H1 (cell line): ENCODE measurements around the gene KHSRP. TPM values are rescaled to one million over a fixed set of nuclear protein-coding genes. Genes with fewer than 3 reads are reported as not detected.

Source experiments
- CHD7 ChIP-seq: fragments of 300-600 bp; sonication (generic); IDR thresholded peaks from 2 replicates; pipeline ENCODE4 v1.7.1; 2012; ENCODE audit warnings: low read length, moderate library complexity, mild to moderate bottlenecking, inconsistent platforms; ENCODE audit not compliant: insufficient replicate concordance
- CREB1 ChIP-seq: IDR thresholded peaks from 2 replicates; pipeline ENCODE4 v1.6.1; 2012; ENCODE audit warnings: inconsistent platforms
- RBBP5 ChIP-seq: IDR thresholded peaks from 2 replicates; pipeline ENCODE4 v1.7.1; 2012; ENCODE audit warnings: low read depth, mild to moderate bottlenecking, inconsistent platforms, low read length, moderate library complexity, borderline replicate concordance
- RFX5 ChIP-seq: IDR thresholded peaks from 2 replicates; pipeline ENCODE4 v1.6.1; 2011; ENCODE audit warnings: low read depth, low read length, improper control_type of control experiment, borderline replicate concordance
- SP1 ChIP-seq: IDR thresholded peaks from 2 replicates; pipeline ENCODE4 v1.6.1; 2011; ENCODE audit warnings: low read depth, low read length
- TAF1 ChIP-seq: IDR thresholded peaks from 2 replicates; pipeline ENCODE4 v1.6.1; 2011; ENCODE audit warnings: mild to moderate bottlenecking, low read depth, low read length
- YY1 ChIP-seq: IDR thresholded peaks from 2 replicates; pipeline ENCODE4 v1.6.1; 2011; ENCODE audit warnings: low read depth, mild to moderate bottlenecking, low read length
- polyA plus RNA-seq, 7 experiments: library from polyadenylated mRNA; depleted of rRNA in 3 of 7; stranded (reverse) in 5 of 7; unstranded in 2 of 7; fragments of >200 nt in 5 of 7; fragments of 200-250 nt in 2 of 7; gene quantifications; 1 replicate in 5 of 7; 2 replicates in 1 of 7; 4 replicates in 1 of 7; pipeline versions ENCODE4 v1.2.1 to v1.2.3, GENCODE V29; 2011 to 2013; ENCODE audit warnings: missing spikeins in 2 of 7, mixed read lengths in 2 of 7
- total RNA-seq: library from RNA; stranded (reverse); fragmentation: NEBNext Ultra II Directional; extraction: Animal tissue kit (Norgen Biotek cat#: 25700); gene quantifications from 2 replicates; pipeline ENCODE4 v1.2.1, GENCODE V29; 2021
- TF ChIP-seq, protein P1 (sequence below): IDR thresholded peaks from 2 replicates; pipeline ENCODE4 v1.6.1; 2011; ENCODE audit warnings: low read depth, mild to moderate bottlenecking, low read length; ENCODE audit not compliant: insufficient read depth

The KHSRP gene
- total and polyA plus RNA-seq, 2 of the 8 experiments (the other 6 are each of a cell fraction or from before 2014, with no cell fraction given): 143 to 573 TPM

DNA sequence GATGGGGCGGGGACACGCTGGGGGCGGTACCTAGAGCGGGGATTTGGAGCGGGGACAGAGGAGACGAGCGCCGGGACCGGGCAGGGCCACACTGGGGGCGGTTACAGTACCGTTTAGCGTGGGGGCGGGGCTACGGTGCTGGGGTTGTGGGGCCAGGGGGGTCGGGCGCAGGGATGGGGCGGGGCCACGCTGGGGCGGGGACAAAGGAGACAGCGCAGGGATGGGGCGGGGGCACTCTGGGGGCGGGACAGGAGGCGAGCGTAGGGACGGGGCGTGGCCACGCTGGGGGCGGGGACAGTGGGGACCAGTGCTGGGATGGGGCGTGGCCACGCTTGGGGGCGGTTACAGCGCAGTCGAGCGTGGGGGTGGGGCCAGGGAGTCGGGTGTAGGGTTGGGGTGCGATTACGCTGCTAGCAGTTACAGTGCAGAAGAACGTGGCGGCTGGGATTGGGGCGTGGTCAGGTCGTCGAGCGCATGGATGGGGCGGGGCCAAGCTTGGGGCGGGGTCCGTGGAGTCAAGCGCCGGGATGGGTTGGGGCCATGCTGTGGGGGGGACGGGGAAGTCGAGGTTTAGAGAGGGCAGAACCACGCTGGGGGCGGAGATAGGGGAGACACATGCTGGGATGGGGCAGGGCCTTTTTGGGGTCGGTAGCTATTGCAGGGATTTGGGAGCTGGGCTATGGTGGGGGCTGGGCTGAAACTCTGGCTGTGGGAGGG lies 51.4 kb downstream of the KHSRP start (continued):
- TF ChIP-seq, protein P1, sequence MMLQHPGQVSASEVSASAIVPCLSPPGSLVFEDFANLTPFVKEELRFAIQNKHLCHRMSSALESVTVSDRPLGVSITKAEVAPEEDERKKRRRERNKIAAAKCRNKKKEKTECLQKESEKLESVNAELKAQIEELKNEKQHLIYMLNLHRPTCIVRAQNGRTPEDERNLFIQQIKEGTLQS: no peak
- TF ChIP-seq SP1 (peak; percentile 43; the same call in 1 of the 2 replicates), YY1 (no peak), RBBP5 (no peak), CHD7 (no peak), RFX5 (no peak), CREB1 (peak; percentile 75; the same call in 1 of the 2 replicates), TAF1 (no peak)
